K562 (cell line): ENCODE measurements around the gene CDT1. TPM values are rescaled to one million over a fixed set of nuclear protein-coding genes. Genes with fewer than 3 reads are reported as not detected.
A peak's percentile ranks its signal among the peaks of the same experiment; 100 is the strongest.

Experiments used
- ARID4B ChIP-seq: sonication (generic); formaldehyde crosslinking; IDR thresholded peaks from 2 replicates; pipeline ENCODE4 v1.8.0; 2022; ENCODE audit warnings: mild to moderate bottlenecking, missing genetic modification reagents
- BACH1 ChIP-seq: fragments of 200-800 bp; sonication (Bioruptor generic); IDR thresholded peaks from 2 replicates; pipeline ENCODE4 v1.6.1; 2016; ENCODE audit warnings: missing genetic modification characterization, missing compliant biosample characterization
- CREB3L1 ChIP-seq: fragments of 450-650 bp; IDR thresholded peaks from 2 replicates; pipeline ENCODE4 v1.6.1; 2014; ENCODE audit warnings: low read depth, mild to moderate bottlenecking, moderate library complexity, borderline replicate concordance
- DPF2 ChIP-seq: fragments of 450-650 bp; IDR thresholded peaks from 2 replicates; pipeline ENCODE4 v1.6.1; 2016
- HNRNPK ChIP-seq: fragments of 200-400 bp; formaldehyde crosslinking; IDR thresholded peaks from one replicate; pipeline ENCODE4 v1.6.1; 2018; ENCODE audit warnings: mild to moderate bottlenecking, low read depth, low read length; ENCODE audit not compliant: poor library complexity, severe bottlenecking
- NFATC3 ChIP-seq: fragments of 450-650 bp; IDR thresholded peaks from 2 replicates; pipeline ENCODE4 v1.6.1; 2017; ENCODE audit warnings: mild to moderate bottlenecking
- POLR2B ChIP-seq: fragments of 450-650 bp; IDR thresholded peaks from 2 replicates; pipeline ENCODE4 v1.6.1; 2018; ENCODE audit warnings: low read depth; ENCODE audit not compliant: partially characterized antibody
- PURB ChIP-seq: sonication (generic); formaldehyde crosslinking; IDR thresholded peaks from 2 replicates; pipeline ENCODE4 v1.9.0; 2021; ENCODE audit warnings: low read depth, mild to moderate bottlenecking, missing genetic modification reagents
- RFX1 ChIP-seq: fragments of 450-650 bp; IDR thresholded peaks from 2 replicates; pipeline ENCODE4 v1.6.1; 2016; ENCODE audit warnings: mild to moderate bottlenecking, moderate library complexity
- ZNF707 ChIP-seq: fragments of 250-450 bp; sonication (Bioruptor Pico); conservative IDR thresholded peaks from 2 replicates; pipeline ENCODE4 v1.8.0; 2022; ENCODE audit warnings: inconsistent platforms, mild to moderate bottlenecking, moderate library complexity
- polyA plus RNA-seq, 8 experiments: library from polyadenylated mRNA; depleted of rRNA in 4 of 8; stranded (reverse) in 5 of 8; unstranded in 3 of 8; fragments of >200 nt; fragmentation: Nextera tagmentation in 2 of 8; fragmentation: Illumina TruSeq in 1 of 8; extraction: Ambion mirVana in 2 of 8; extraction: Trizol in 1 of 8; gene quantifications; 2 replicates each; pipeline versions ENCODE4 v1.2.1 to v1.2.3, GENCODE V29; 2011 to 2014; ENCODE audit warnings: inconsistent platforms in 1 of 8, missing spikeins in 1 of 8
- total RNA-seq, 7 experiments: library from RNA; depleted of rRNA in 6 of 7; stranded (reverse); fragments of >200 nt in 6 of 7; fragmentation: Illumina TruSeq in 2 of 7; extraction: Trizol in 2 of 7; gene quantifications; 2 replicates each; pipeline versions ENCODE4 v1.2.1 to v1.2.3, GENCODE V29; 2011 to 2021; ENCODE audit warnings: low replicate concordance in 1 of 7
- TF ChIP-seq, protein P1 (sequence below): sonication (generic); formaldehyde crosslinking; IDR thresholded peaks from 2 replicates; pipeline ENCODE4 v1.8.1; 2023; ENCODE audit warnings: mild to moderate bottlenecking, missing genetic modification reagents
- TF ChIP-seq, protein P2 (sequence below), 2 experiments: fragments of 450-650 bp; conservative IDR thresholded peaks; 2 replicates each; pipeline ENCODE4 v1.6.1; 2017; ENCODE audit warnings: mild to moderate bottlenecking in 2 of 2, moderate library complexity in 2 of 2
- TF ChIP-seq, protein P3 (sequence below): sonication (generic); formaldehyde crosslinking; IDR thresholded peaks from 2 replicates; pipeline ENCODE4 v1.8.0; 2022; ENCODE audit warnings: mild to moderate bottlenecking, missing genetic modification reagents
- TF ChIP-seq, protein P4 (sequence below): fragments of 200-400 bp; formaldehyde crosslinking; IDR thresholded peaks from 2 replicates; pipeline ENCODE4 v1.6.1; 2017; ENCODE audit warnings: mild to moderate bottlenecking, low read depth, low read length, moderate library complexity

Gene CDT1
- total and polyA plus RNA-seq, 9 of the 15 experiments (the other 6 are each of a cell fraction or from before 2014, with no cell fraction given) = 0.92 to 178 (median 14.2) TPM

DNA sequence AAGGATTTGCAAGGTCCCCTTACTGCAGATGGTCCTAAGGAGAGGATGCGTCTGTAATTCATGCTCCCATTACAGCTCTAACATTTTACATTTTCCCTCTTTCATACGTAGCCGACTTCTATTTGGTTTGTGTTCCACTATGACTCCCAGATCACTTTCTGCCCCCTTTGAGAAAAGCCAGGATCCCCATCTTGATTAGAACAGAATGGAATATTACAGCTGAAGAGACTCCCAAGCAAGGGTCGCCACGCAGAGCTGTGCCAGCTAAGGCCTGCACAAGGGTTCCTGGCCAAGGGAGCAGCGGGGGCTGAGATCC lies 3.4 kb upstream of the CDT1 start (continued):
- TF ChIP-seq, protein P1, sequence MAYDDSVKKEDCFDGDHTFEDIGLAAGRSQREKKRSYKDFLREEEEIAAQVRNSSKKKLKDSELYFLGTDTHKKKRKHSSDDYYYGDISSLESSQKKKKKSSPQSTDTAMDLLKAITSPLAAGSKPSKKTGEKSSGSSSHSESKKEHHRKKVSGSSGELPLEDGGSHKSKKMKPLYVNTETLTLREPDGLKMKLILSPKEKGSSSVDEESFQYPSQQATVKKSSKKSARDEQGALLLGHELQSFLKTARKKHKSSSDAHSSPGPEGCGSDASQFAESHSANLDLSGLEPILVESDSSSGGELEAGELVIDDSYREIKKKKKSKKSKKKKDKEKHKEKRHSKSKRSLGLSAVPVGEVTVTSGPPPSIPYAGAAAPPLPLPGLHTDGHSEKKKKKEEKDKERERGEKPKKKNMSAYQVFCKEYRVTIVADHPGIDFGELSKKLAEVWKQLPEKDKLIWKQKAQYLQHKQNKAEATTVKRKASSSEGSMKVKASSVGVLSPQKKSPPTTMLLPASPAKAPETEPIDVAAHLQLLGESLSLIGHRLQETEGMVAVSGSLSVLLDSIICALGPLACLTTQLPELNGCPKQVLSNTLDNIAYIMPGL (CRISPR knock-in tag) = no peak
- no peak for TF ChIP-seq ZNF707 (CRISPR knock-in tag)
- TF ChIP-seq ARID4B (CRISPR knock-in tag) = peak; percentile 6; the same call in 1 of the 2 replicates
- TF ChIP-seq HNRNPK = no peak
- no peak for TF ChIP-seq RFX1
- TF ChIP-seq POLR2B = peak; percentile 35
- peak; percentile 86; the same call in 1 of the 2 replicates for TF ChIP-seq CREB3L1
- TF ChIP-seq BACH1 (tag) = 0 out of 2 replicates have a peak, but pooled peaks have one; percentile 12
- 0 out of 2 replicates have a peak, but pooled peaks have one; percentile 34 for TF ChIP-seq DPF2
- no peak for TF ChIP-seq NFATC3
- TF ChIP-seq PURB = no peak
- TF ChIP-seq, protein P2, sequence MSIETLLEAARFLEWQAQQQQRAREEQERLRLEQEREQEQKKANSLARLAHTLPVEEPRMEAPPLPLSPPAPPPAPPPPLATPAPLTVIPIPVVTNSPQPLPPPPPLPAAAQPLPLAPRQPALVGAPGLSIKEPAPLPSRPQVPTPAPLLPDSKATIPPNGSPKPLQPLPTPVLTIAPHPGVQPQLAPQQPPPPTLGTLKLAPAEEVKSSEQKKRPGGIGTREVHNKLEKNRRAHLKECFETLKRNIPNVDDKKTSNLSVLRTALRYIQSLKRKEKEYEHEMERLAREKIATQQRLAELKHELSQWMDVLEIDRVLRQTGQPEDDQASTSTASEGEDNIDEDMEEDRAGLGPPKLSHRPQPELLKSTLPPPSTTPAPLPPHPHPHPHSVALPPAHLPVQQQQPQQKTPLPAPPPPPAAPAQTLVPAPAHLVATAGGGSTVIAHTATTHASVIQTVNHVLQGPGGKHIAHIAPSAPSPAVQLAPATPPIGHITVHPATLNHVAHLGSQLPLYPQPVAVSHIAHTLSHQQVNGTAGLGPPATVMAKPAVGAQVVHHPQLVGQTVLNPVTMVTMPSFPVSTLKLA (conservative IDR thresholded peaks at IDR 0.05) = 0 out of 4 replicates have a peak, but pooled peaks of 1 of the 2 experiments have one; percentile 1
- TF ChIP-seq, protein P3, sequence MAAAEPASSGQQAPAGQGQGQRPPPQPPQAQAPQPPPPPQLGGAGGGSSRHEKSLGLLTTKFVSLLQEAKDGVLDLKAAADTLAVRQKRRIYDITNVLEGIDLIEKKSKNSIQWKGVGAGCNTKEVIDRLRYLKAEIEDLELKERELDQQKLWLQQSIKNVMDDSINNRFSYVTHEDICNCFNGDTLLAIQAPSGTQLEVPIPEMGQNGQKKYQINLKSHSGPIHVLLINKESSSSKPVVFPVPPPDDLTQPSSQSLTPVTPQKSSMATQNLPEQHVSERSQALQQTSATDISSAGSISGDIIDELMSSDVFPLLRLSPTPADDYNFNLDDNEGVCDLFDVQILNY (CRISPR knock-in tag) = no peak
- TF ChIP-seq, protein P4, sequence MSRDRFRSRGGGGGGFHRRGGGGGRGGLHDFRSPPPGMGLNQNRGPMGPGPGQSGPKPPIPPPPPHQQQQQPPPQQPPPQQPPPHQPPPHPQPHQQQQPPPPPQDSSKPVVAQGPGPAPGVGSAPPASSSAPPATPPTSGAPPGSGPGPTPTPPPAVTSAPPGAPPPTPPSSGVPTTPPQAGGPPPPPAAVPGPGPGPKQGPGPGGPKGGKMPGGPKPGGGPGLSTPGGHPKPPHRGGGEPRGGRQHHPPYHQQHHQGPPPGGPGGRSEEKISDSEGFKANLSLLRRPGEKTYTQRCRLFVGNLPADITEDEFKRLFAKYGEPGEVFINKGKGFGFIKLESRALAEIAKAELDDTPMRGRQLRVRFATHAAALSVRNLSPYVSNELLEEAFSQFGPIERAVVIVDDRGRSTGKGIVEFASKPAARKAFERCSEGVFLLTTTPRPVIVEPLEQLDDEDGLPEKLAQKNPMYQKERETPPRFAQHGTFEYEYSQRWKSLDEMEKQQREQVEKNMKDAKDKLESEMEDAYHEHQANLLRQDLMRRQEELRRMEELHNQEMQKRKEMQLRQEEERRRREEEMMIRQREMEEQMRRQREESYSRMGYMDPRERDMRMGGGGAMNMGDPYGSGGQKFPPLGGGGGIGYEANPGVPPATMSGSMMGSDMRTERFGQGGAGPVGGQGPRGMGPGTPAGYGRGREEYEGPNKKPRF = no peak
